HG03045 (cell line): ENCODE measurements around the gene SERPINB10.
A peak's percentile ranks its signal among the peaks of the same experiment; 100 is the strongest.
"Not testable (repeated sequence)": the region's sequence is repeated elsewhere in the genome, so short reads cannot be mapped to it uniquely, and the experiment has no call there.

Experiments
- ATAC-seq: cut with Tn5 transposase; IDR thresholded peaks from one replicate; pipeline ENCODE4 v1.9.1; 2021; ENCODE audit warnings: mild to moderate bottlenecking, moderate library complexity; ENCODE audit not compliant: unreplicated experiment

The SERPINB10 gene

GRCh38 chr18:63940008-63940407, 32.2 kb downstream of the SERPINB10 start:
- ATAC-seq: no peak

- ATAC-seq: not testable (repeated sequence)
These were observed 32.8 kb downstream of the SERPINB10 start for GRCh38 chr18:63940543-63941050.

GRCh38 chr18:63947051-63947790, 39.5 kb downstream of the SERPINB10 start:
- ATAC-seq: no peak

- ATAC-seq: peak; percentile 93
These were observed 41.4 kb downstream of the SERPINB10 start, which contains the start of gene HMSD for GRCh38 chr18:63949068-63949737. Gene HMSD (plus strand): TSS chr18:63949301. CDS start chr18:63953456, 4,155 bp downstream.

GRCh38 chr18:63951302-63951705, 43.5 kb downstream of the SERPINB10 start:
- peak; percentile 44 for ATAC-seq

- ATAC-seq: no peak
These were observed 46.1 kb downstream of the SERPINB10 start for GRCh38 chr18:63953811-63954210.

- ATAC-seq: no peak
These were observed 49.0 kb downstream of the SERPINB10 start for GRCh38 chr18:63956755-63957154.

GRCh38 chr18:63960891-63961290, 53.1 kb downstream of the SERPINB10 start:
- no peak for ATAC-seq

GRCh38 chr18:63961435-63961980, 53.8 kb downstream of the SERPINB10 start:
- no peak for ATAC-seq

GRCh38 chr18:63962137-63962536, 54.4 kb downstream of the SERPINB10 start:
- ATAC-seq: no peak

- peak; percentile 69 for ATAC-seq
These were observed 56.0 kb downstream of the SERPINB10 start for GRCh38 chr18:63963615-63964256.

- no peak for ATAC-seq
These were observed 57.1 kb downstream of the SERPINB10 start for GRCh38 chr18:63964908-63965307.

- no peak for ATAC-seq
These were observed 58.1 kb downstream of the SERPINB10 start for GRCh38 chr18:63965716-63966330.

GRCh38 chr18:63969942-63970808, 62.4 kb downstream of the SERPINB10 start, which contains the start of gene SERPINB8:
Gene SERPINB8 (plus strand): TSS chr18:63970081. CDS start chr18:63978309, 8,228 bp downstream.
- ATAC-seq: peak; percentile 95

- peak; percentile 4 for ATAC-seq
These were observed 63.0 kb downstream of the SERPINB10 start for GRCh38 chr18:63970809-63971205.

GRCh38 chr18:63971320-63972001, 63.7 kb downstream of the SERPINB10 start:
- no peak for ATAC-seq

GRCh38 chr18:63972002-63972376, 64.2 kb downstream of the SERPINB10 start:
- no peak for ATAC-seq

GRCh38 chr18:63974991-63975390, 67.2 kb downstream of the SERPINB10 start:
- ATAC-seq: no peak

GRCh38 chr18:63975628-63976027, 67.9 kb downstream of the SERPINB10 start:
- ATAC-seq: no peak
